Neuronal stem cell (in vitro differentiated cells): ENCODE results near the gene TMEM256.

Experiments
- DNase-seq: peaks from one replicate; pipeline ENCODE4 v3.0.0-alpha.2; 2013; ENCODE audit warnings: low spot score
- H2AFZ ChIP-seq: one replicate; pipeline ENCODE4 v1.6.1; 2013; ENCODE audit warnings: mild to moderate bottlenecking, low read length, inconsistent platforms
- H2AK5ac ChIP-seq: 2 replicates; pipeline ENCODE4 v1.6.1; 2013; ENCODE audit warnings: low read depth, mild to moderate bottlenecking, inconsistent platforms, low read length, moderate library complexity, mixed read lengths
- H2BK120ac ChIP-seq: 2 replicates; pipeline ENCODE4 v1.6.1; 2013; ENCODE audit warnings: low read depth, mild to moderate bottlenecking, inconsistent platforms, low read length, moderate library complexity, mixed read lengths
- H2BK12ac ChIP-seq: one replicate; pipeline ENCODE4 v1.6.1; 2013; ENCODE audit warnings: low read length, inconsistent platforms
- H2BK15ac ChIP-seq: 2 replicates; pipeline ENCODE4 v1.6.1; 2013; ENCODE audit warnings: mild to moderate bottlenecking, low read length, inconsistent platforms, mixed read lengths
- H2BK5ac ChIP-seq: one replicate; pipeline ENCODE4 v1.6.1; 2013; ENCODE audit warnings: inconsistent platforms, mild to moderate bottlenecking, low read length, moderate library complexity
- H3K14ac ChIP-seq: one replicate; pipeline ENCODE4 v1.6.1; 2013; ENCODE audit warnings: low read length, inconsistent platforms
- H3K18ac ChIP-seq: 2 replicates; pipeline ENCODE4 v1.6.1; 2013; ENCODE audit warnings: low read length, inconsistent platforms
- H3K23ac ChIP-seq: 2 replicates; pipeline ENCODE4 v1.6.1; 2013; ENCODE audit warnings: low read depth, mild to moderate bottlenecking, mixed read lengths, low read length, inconsistent platforms; ENCODE audit not compliant: poor library complexity
- H3K27ac ChIP-seq: replicated peaks from 3 replicates; pipeline ENCODE4 v1.5.1; 2013; ENCODE audit warnings: low read length, inconsistent platforms
- H3K27me3 ChIP-seq, 3 experiments: 2 replicates each; pipeline ENCODE4 v1.6.1; 2013; ENCODE audit warnings: low read length in 3 of 3, mild to moderate bottlenecking in 2 of 3, inconsistent platforms in 1 of 3, low read depth in 1 of 3, mixed read lengths in 1 of 3, moderate library complexity in 1 of 3; ENCODE audit not compliant: control insufficient read depth in 3 of 3, insufficient read depth in 3 of 3
- H3K36me3 ChIP-seq, 2 donors: replicated peaks in 1 of 2; 2 replicates each; pipeline ENCODE4 v1.6.1; 2013; ENCODE audit warnings: low read length in 2 of 2; ENCODE audit not compliant: control insufficient read depth in 2 of 2, insufficient read depth in 2 of 2
- H3K4ac ChIP-seq: 2 replicates; pipeline ENCODE4 v1.6.1; 2013; ENCODE audit warnings: inconsistent platforms, mild to moderate bottlenecking, low read length, moderate library complexity
- H3K4me1 ChIP-seq, 2 donors: 1 replicate in 1 of 2; 2 replicates in 1 of 2; pipeline ENCODE4 v1.6.1; 2013; ENCODE audit warnings: low read length in 2 of 2, low read depth in 1 of 2; ENCODE audit not compliant: control insufficient read depth in 2 of 2, insufficient read depth in 1 of 2
- H3K4me2 ChIP-seq: one replicate; pipeline ENCODE4 v1.6.1; 2013; ENCODE audit warnings: mild to moderate bottlenecking, low read length, inconsistent platforms; ENCODE audit not compliant: insufficient read depth, poor library complexity, severe bottlenecking
- H3K4me3 ChIP-seq, 2 donors: 2 replicates each; pipeline ENCODE4 v1.5.1; 2013; ENCODE audit warnings: low read length in 2 of 2, mild to moderate bottlenecking in 2 of 2, inconsistent platforms in 1 of 2, moderate library complexity in 1 of 2
- H3K79me1 ChIP-seq: one replicate; pipeline ENCODE4 v1.6.1; 2013; ENCODE audit warnings: low read depth, mild to moderate bottlenecking, inconsistent platforms, low read length, moderate library complexity
- H3K9ac ChIP-seq: one replicate; pipeline ENCODE4 v1.6.1; 2013; ENCODE audit warnings: mild to moderate bottlenecking, low read depth, low read length, inconsistent platforms; ENCODE audit not compliant: poor library complexity
- H3K9me3 ChIP-seq, 2 donors: replicated peaks in 1 of 2; 2 replicates each; pipeline versions ENCODE3 to v1.6.1; 2013; ENCODE audit warnings: low read length in 2 of 2, mild to moderate bottlenecking in 2 of 2, inconsistent platforms in 1 of 2, low read depth in 1 of 2, mixed read lengths in 1 of 2, moderate library complexity in 1 of 2; ENCODE audit not compliant: control insufficient read depth in 2 of 2, insufficient read depth in 1 of 2
- H4K8ac ChIP-seq: one replicate; pipeline ENCODE4 v1.6.1; 2013; ENCODE audit warnings: low read depth, mild to moderate bottlenecking, inconsistent platforms, low read length, moderate library complexity
- H4K91ac ChIP-seq: one replicate; pipeline ENCODE4 v1.6.1; 2013; ENCODE audit warnings: low read length, low read depth, mild to moderate bottlenecking, inconsistent platforms; ENCODE audit not compliant: poor library complexity
- WGBS, 2 donors: extraction: QIAGEN DNeasy Blood & Tissue Kit; methylation state at CpG; one replicate each; pipeline ENCODE4 v1.1.7; 2013; ENCODE audit warnings: missing lambda C conversion rate in 2 of 2, mixed read lengths in 1 of 2; ENCODE audit not compliant: insufficient read length in 2 of 2, insufficient replicate concordance in 1 of 2; ENCODE audit errors: extremely low coverage in 2 of 2; 5-methylcytosine and 5-hydroxymethylcytosine counted together

The TMEM256 gene

GRCh38 chr17:7431231-7431630 is 27.3 kb upstream of the TMEM256 start:
- no peak overlapping the region for H2AK5ac ChIP-seq

GRCh38 chr17:7429722-7430121 is 25.8 kb upstream of the TMEM256 start:
- H2BK15ac ChIP-seq = no peak overlapping the region
- no peaks in the 10 kb centered on the region for H3K4me1 ChIP-seq
- peak overlapping the region; percentile 13 for H2BK5ac ChIP-seq
- no peak overlapping the region for H2AFZ ChIP-seq
- H3K14ac ChIP-seq = no peak overlapping the region
- no peak overlapping the region for H2BK120ac ChIP-seq
- no peaks in the 10 kb centered on the region for H3K27me3 ChIP-seq
- H3K9ac ChIP-seq = no peak overlapping the region
- no peaks in the 10 kb centered on the region for H3K36me3 ChIP-seq
- H3K18ac ChIP-seq = no peak overlapping the region
- peak overlapping the region; percentile 43 for H4K8ac ChIP-seq
- H3K4me3 ChIP-seq = no peak overlapping the region
- H2BK12ac ChIP-seq = peak overlapping the region; percentile 63
- no peak overlapping the region for H3K4ac ChIP-seq
- no CpG with 5 or more reads among the region's 10 CpGs for whole genome bisulfite sequencing, 2 donors
- no peak overlapping the region for H3K4me2 ChIP-seq
- DNase-seq = no peak
- H3K27ac ChIP-seq = no peak overlapping the region
- no peaks in the 10 kb centered on the region for H3K9me3 ChIP-seq
- peak overlapping the region; percentile 85 for H3K23ac ChIP-seq
- peak overlapping the region; percentile 94 for H2AK5ac ChIP-seq
- no peak overlapping the region for H4K91ac ChIP-seq
- H3K79me1 ChIP-seq = peaks cover 3% of the 10 kb centered on the region

More at GRCh38 chr17:7431231-7431630, 27.3 kb upstream of the TMEM256 start:
- Histone ChIP-seq H3K23ac (no peak overlapping the region), H3K4ac (no peak overlapping the region), H4K8ac (no peak overlapping the region), H2BK15ac (no peak overlapping the region), H3K4me2 (no peak overlapping the region), H3K9ac (no peak overlapping the region), H2AFZ (no peak overlapping the region), H2BK12ac (no peak overlapping the region), H3K79me1 (peaks cover 1% of the 10 kb centered on the region), H3K9me3 (peaks cover 0 to under 1% of the 10 kb centered on the region in 2 donors), H3K36me3 (no peaks in the 10 kb centered on the region), H3K18ac (no peak overlapping the region), H3K27me3 (peaks cover 8 to 10% (median 10%) of the 10 kb centered on the region in 3 experiments), H3K14ac (no peak overlapping the region), H2BK5ac (no peak overlapping the region), H3K4me1 (peaks cover 3 to 6% of the 10 kb centered on the region in 2 donors), H4K91ac (no peak overlapping the region), H2BK120ac (no peak overlapping the region), H3K27ac (no peak overlapping the region), H3K4me3 (no peak overlapping the region)
- no peak for DNase-seq
- WGBS, 2 donors = no CpG with 5 or more reads among the region's 1 CpG

- no peak within 1 kb of the TSS for H4K8ac ChIP-seq
- peak within 1 kb of the TSS; percentile 87 for H2BK15ac ChIP-seq
- no peak within 1 kb of the TSS for H3K27ac ChIP-seq
- H3K18ac ChIP-seq = no peak within 1 kb of the TSS
- H3K36me3 ChIP-seq = no peaks in the 10 kb centered on the region
- no peak within 1 kb of the TSS for H3K4ac ChIP-seq
- H2AFZ ChIP-seq = no peak within 1 kb of the TSS
- no peak for DNase-seq
- H3K14ac ChIP-seq = no peak within 1 kb of the TSS
- H3K9ac ChIP-seq = no peak within 1 kb of the TSS
- H3K9me3 ChIP-seq = no peaks in the 10 kb centered on the region
- H3K27me3 ChIP-seq = no peaks in the 10 kb centered on the region
- H3K79me1 ChIP-seq = peaks cover 3% of the 10 kb centered on the region
- H3K4me3 ChIP-seq = peak within 1 kb of the TSS in 1 of 2 donors; percentile 44
- no CpG with 5 or more reads among the region's 5 CpGs for WGBS, 2 donors
- H2BK5ac ChIP-seq = peak within 1 kb of the TSS; percentile 79
- H3K23ac ChIP-seq = no peak within 1 kb of the TSS
- peak within 1 kb of the TSS; percentile 63 for H2BK12ac ChIP-seq
- no peaks in the 10 kb centered on the region for H3K4me1 ChIP-seq
- peak within 1 kb of the TSS; percentile 97 for H2AK5ac ChIP-seq
- no peak within 1 kb of the TSS for H3K4me2 ChIP-seq
- H4K91ac ChIP-seq = peak within 1 kb of the TSS; percentile 22
- H2BK120ac ChIP-seq = no peak within 1 kb of the TSS
Measured at GRCh38 chr17:7428557-7428956, 24.7 kb upstream of the TMEM256 start, which contains the start of gene SPEM3. TSS of gene SPEM3 (plus strand) at chr17:7428857. CDS start at chr17:7428903, 46 bp downstream.

GRCh38 chr17:7427549-7427948 is 23.7 kb upstream of the TMEM256 start:
- H3K4me2 ChIP-seq = no peak overlapping the region
- H2BK15ac ChIP-seq = peak overlapping the region; percentile 87
- peaks cover 3% of the 10 kb centered on the region for H3K79me1 ChIP-seq
- no peak overlapping the region for H3K4ac ChIP-seq
- H2BK12ac ChIP-seq = peak overlapping the region; percentile 42
- peak overlapping the region; percentile 97 for H2AK5ac ChIP-seq
- no peak overlapping the region for H3K27ac ChIP-seq
- no peak overlapping the region for H3K23ac ChIP-seq
- no peak overlapping the region for H3K9ac ChIP-seq
- H2BK5ac ChIP-seq = peak overlapping the region; percentile 79
- DNase-seq = no peak
- no peaks in the 10 kb centered on the region for H3K9me3 ChIP-seq
- H3K4me1 ChIP-seq = no peaks in the 10 kb centered on the region
- H3K36me3 ChIP-seq = no peaks in the 10 kb centered on the region
- H4K8ac ChIP-seq = no peak overlapping the region
- H3K4me3 ChIP-seq = no peak overlapping the region
- peak overlapping the region; percentile 65 for H3K18ac ChIP-seq
- no peak overlapping the region for H2AFZ ChIP-seq
- H3K14ac ChIP-seq = peak overlapping the region; percentile 63
- WGBS, 2 donors = no CpG with 5 or more reads among the region's 7 CpGs
- no peak overlapping the region for H4K91ac ChIP-seq
- no peak overlapping the region for H2BK120ac ChIP-seq
- H3K27me3 ChIP-seq = no peaks in the 10 kb centered on the region
